ENCODE results near the gene PINLYP.

- TF ChIP-seq CTCF (IDR thresholded peaks at IDR 0.05) (peak in 2 of 5 experiments; percentile 30 to 37), EP300 (IDR thresholded peaks at IDR 0.05) (peak; percentile 75 to 91), POLR2A (IDR thresholded peaks at IDR 0.05) (peak; percentile 28 to 48)
Measured at GRCh38 chr19:43532962-43533545, 42.5 kb upstream of the PINLYP start, which contains the start of gene ZNF575.

All from tibial nerve (tissue), 4 donors.